ENCODE data around the gene NUDT22.

Gene NUDT22

DNA sequence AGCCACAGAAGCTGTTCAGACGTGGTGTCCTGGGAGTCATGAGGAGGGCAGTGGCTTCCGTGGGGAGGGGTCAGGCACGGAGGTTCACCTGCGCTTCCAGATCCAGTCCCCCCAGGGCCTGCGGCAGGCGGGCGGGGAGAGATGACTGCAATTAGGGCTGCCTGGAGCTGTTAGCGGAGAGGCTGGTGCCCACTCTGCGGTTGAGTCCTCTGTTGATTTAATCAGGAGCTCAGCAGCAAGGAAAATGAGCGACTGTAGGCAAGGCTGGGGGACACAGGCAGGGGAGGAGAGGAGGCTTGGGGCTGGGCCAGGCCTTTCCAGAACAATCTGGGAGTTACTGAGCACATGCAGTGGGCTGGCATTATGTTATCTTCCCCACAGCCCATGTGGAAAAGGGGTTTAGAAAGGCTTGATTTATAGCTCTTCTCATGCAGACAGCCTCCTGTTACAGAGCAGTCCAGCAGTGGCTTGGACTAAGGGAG lies 38.3 kb downstream of the NUDT22 start:
- H3K4me1 ChIP-seq (ENCODE audit: insufficient read depth, low read length, severe bottlenecking): peaks cover 16% of the 10 kb centered on the region
- TF ChIP-seq CTCF (IDR thresholded peaks at IDR 0.05; ENCODE audit: low read length) (no peak), EZH2 (IDR thresholded peaks at IDR 0.05; ENCODE audit: borderline replicate concordance, low read length) (no peak)
- H4K20me1 ChIP-seq (ENCODE audit: insufficient read depth, low read length): no peaks in the 10 kb centered on the region
- no peaks in the 10 kb centered on the region for H3K9me2 ChIP-seq (ENCODE audit: low read depth, low read length)
- no peaks in the 10 kb centered on the region for H3K79me2 ChIP-seq (ENCODE audit: insufficient read depth, low read length)
- no peaks in the 10 kb centered on the region for H3F3A ChIP-seq (ENCODE audit: insufficient read depth, low read length)
- no peaks in the 10 kb centered on the region for H3K27me3 ChIP-seq (ENCODE audit: insufficient read depth, low read length)
- H3K4me3 ChIP-seq (ENCODE audit: low read depth, low read length, poor library complexity, severe bottlenecking): no peak overlapping the region
- H3K27ac ChIP-seq (ENCODE audit: low read depth, low read length, poor library complexity, severe bottlenecking): no peak overlapping the region
- H3K9me3 ChIP-seq (ENCODE audit: low read length): no peaks in the 10 kb centered on the region
- no peak overlapping the region for H3K9ac ChIP-seq (ENCODE audit: low read length)
- no peak overlapping the region for H3K4me2 ChIP-seq (ENCODE audit: low read length)
- H3K36me3 ChIP-seq (ENCODE audit: insufficient read depth, low read length): peaks cover 23% of the 10 kb centered on the region
- H2AFZ ChIP-seq (ENCODE audit: low read length): no peak overlapping the region

- peaks cover 14% of the 10 kb centered on the region for H3K36me3 ChIP-seq (ENCODE audit: insufficient read depth, low read length)
Measured at GRCh38 chr11:64265176-64266160, 39.4 kb downstream of the NUDT22 start.

DNA sequence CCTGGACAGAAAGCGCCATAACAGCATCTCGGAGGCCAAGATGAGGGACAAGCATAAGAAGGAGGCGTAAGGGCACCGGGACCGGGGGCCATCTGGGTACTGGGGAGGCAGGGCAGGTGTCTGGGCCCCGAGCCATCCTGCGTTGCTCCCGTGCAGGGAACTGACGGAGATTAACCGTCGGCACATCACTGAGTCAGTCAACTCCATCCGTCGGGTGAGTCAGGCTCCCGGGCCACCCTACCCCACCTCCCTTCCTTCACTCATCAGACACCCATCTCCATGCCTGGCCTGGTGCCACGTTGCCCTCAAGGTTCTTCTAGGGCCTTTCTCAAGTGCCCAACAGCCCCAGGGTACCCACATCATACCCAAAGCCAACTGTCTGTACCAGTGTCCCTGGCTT lies 40.3 kb downstream of the NUDT22 start:
- H3K4me2 ChIP-seq (ENCODE audit: low read length): no peak overlapping the region

More at GRCh38 chr11:64265176-64266160, 39.4 kb downstream of the NUDT22 start:
- Histone ChIP-seq H2AFZ (ENCODE audit: low read length) (no peak overlapping the region), H3K9ac (ENCODE audit: low read length) (no peak overlapping the region), H3K4me1 (ENCODE audit: insufficient read depth, low read length, severe bottlenecking) (peaks cover 16% of the 10 kb centered on the region), H3K4me3 (ENCODE audit: low read depth, low read length, poor library complexity, severe bottlenecking) (no peak overlapping the region), H3K27ac (ENCODE audit: low read depth, low read length, poor library complexity, severe bottlenecking) (no peak overlapping the region), H4K20me1 (ENCODE audit: insufficient read depth, low read length) (no peaks in the 10 kb centered on the region), H3K4me2 (ENCODE audit: low read length) (no peak overlapping the region), H3K9me3 (ENCODE audit: low read length) (no peaks in the 10 kb centered on the region), H3K9me2 (ENCODE audit: low read depth, low read length) (no peaks in the 10 kb centered on the region), H3K27me3 (ENCODE audit: insufficient read depth, low read length) (no peaks in the 10 kb centered on the region), H3F3A (ENCODE audit: insufficient read depth, low read length) (no peaks in the 10 kb centered on the region), H3K79me2 (ENCODE audit: insufficient read depth, low read length) (no peaks in the 10 kb centered on the region)
- TF ChIP-seq CTCF (IDR thresholded peaks at IDR 0.05; ENCODE audit: low read length) (no peak), EZH2 (IDR thresholded peaks at IDR 0.05; ENCODE audit: borderline replicate concordance, low read length) (no peak)

More for the DNA sequence above, 40.3 kb downstream of the NUDT22 start:
- Histone ChIP-seq H2AFZ (ENCODE audit: low read length) (no peak overlapping the region), H3K9me2 (ENCODE audit: low read depth, low read length) (no peaks in the 10 kb centered on the region), H3K79me2 (ENCODE audit: insufficient read depth, low read length) (no peaks in the 10 kb centered on the region), H3K9ac (ENCODE audit: low read length) (no peak overlapping the region), H3K27ac (ENCODE audit: low read depth, low read length, poor library complexity, severe bottlenecking) (no peak overlapping the region), H3K36me3 (ENCODE audit: insufficient read depth, low read length) (peaks cover 14% of the 10 kb centered on the region), H4K20me1 (ENCODE audit: insufficient read depth, low read length) (no peaks in the 10 kb centered on the region), H3K9me3 (ENCODE audit: low read length) (no peaks in the 10 kb centered on the region), H3F3A (ENCODE audit: insufficient read depth, low read length) (no peaks in the 10 kb centered on the region), H3K4me3 (ENCODE audit: low read depth, low read length, poor library complexity, severe bottlenecking) (no peak overlapping the region), H3K4me1 (ENCODE audit: insufficient read depth, low read length, severe bottlenecking) (peaks cover 16% of the 10 kb centered on the region), H3K27me3 (ENCODE audit: insufficient read depth, low read length) (no peaks in the 10 kb centered on the region)
- no peak for TF ChIP-seq EZH2 (IDR thresholded peaks at IDR 0.05; ENCODE audit: borderline replicate concordance, low read length)

Data from OCI-LY1 (cell line).